ENCODE data around the gene CBFA2T3. TPM values are rescaled to one million over a fixed set of nuclear protein-coding genes. Genes with fewer than 3 reads are reported as not detected.
"Not testable (repeated sequence)": the region's sequence is repeated elsewhere in the genome, so short reads cannot be mapped to it uniquely, and the experiment has no call there.

Gene CBFA2T3
- total RNA-seq, 4 donors from 2014 or later, result 0.78 to 5.0 (median 2.8) TPM

- 77 to 85% methylated on average over 23 of the region's 23 CpGs for WGBS, 2 donors
- Histone ChIP-seq H3K27me3 (peaks cover 0 to 48% of the 10 kb centered on the region in 2 donors), H3K36me3 (peaks cover 0 to 10% (median 0%) of the 10 kb centered on the region in 3 donors), H3K27ac (no peak overlapping the region), H3K9me3 (peaks cover 0 to 14% (median 0%) of the 10 kb centered on the region in 4 donors), H3K4me1 (peaks cover 0 to 4% (median 0%) of the 10 kb centered on the region in 4 donors), H3K4me3 (no peak overlapping the region)
- no peak for DNase-seq (ENCODE audit: low spot score in 2 of 2)
- TF ChIP-seq EP300 (IDR thresholded peaks at IDR 0.05), result no peak
- TF ChIP-seq POLR2A (IDR thresholded peaks at IDR 0.05), result no peak
- TF ChIP-seq CTCF (IDR thresholded peaks at IDR 0.05), result no peak
Observed at GRCh38 chr16:89005201-89006035, 28.4 kb upstream of the CBFA2T3 start.

GRCh38 chr16:89004209-89004831, 27.3 kb upstream of the CBFA2T3 start:
- DNase-seq (ENCODE audit: low spot score in 2 of 2), result no peak
- H3K27ac ChIP-seq, result no peak overlapping the region
- no peak for TF ChIP-seq POLR2A (IDR thresholded peaks at IDR 0.05)
- WGBS, 2 donors, result 38 to 44% methylated on average over 33 to 34 of the region's 34 CpGs
- H3K4me3 ChIP-seq, result no peak overlapping the region
- H3K9me3 ChIP-seq, result peaks cover 0 to 22% (median 0%) of the 10 kb centered on the region in 4 donors
- H3K27me3 ChIP-seq, result peaks cover 0 to 54% of the 10 kb centered on the region in 2 donors
- peaks cover 0 to 4% (median 0%) of the 10 kb centered on the region in 4 donors for H3K4me1 ChIP-seq
- H3K36me3 ChIP-seq, result peaks cover 0 to 10% (median 0%) of the 10 kb centered on the region in 3 donors

- TF ChIP-seq EP300 (IDR thresholded peaks at IDR 0.05), result no peak
- H3K4me3 ChIP-seq, result no peak overlapping the region
- WGBS, 2 donors, result 39 to 48% methylated on average over 11 of the region's 11 CpGs
- H3K27ac ChIP-seq, result no peak overlapping the region
- H3K9me3 ChIP-seq, result peaks cover 0 to 27% (median 0%) of the 10 kb centered on the region in 4 donors
- peaks cover 0 to 4% (median 0%) of the 10 kb centered on the region in 4 donors for H3K4me1 ChIP-seq
- no peak for DNase-seq (ENCODE audit: low spot score in 2 of 2)
- peaks cover 0 to 10% (median 0%) of the 10 kb centered on the region in 3 donors for H3K36me3 ChIP-seq
- H3K27me3 ChIP-seq, result peaks cover 0 to 54% of the 10 kb centered on the region in 2 donors
Observed at GRCh38 chr16:89003831-89004208, 26.8 kb upstream of the CBFA2T3 start.

- Histone ChIP-seq H3K27me3 (peaks cover 0 to 54% of the 10 kb centered on the region in 2 donors), H3K4me3 (no peak overlapping the region), H3K27ac (no peak overlapping the region), H3K4me1 (peaks cover 0 to 4% (median 0%) of the 10 kb centered on the region in 4 donors), H3K9me3 (peaks cover 0 to 33% (median 1%) of the 10 kb centered on the region in 4 donors), H3K36me3 (peaks cover 0 to 10% (median 0%) of the 10 kb centered on the region in 3 donors)
- 63 to 64% methylated on average over 36 to 38 of the region's 47 CpGs for WGBS, 2 donors
- no peak for DNase-seq (ENCODE audit: low spot score in 2 of 2)
- TF ChIP-seq EP300 (IDR thresholded peaks at IDR 0.05) (no peak), POLR2A (IDR thresholded peaks at IDR 0.05) (no peak), CTCF (IDR thresholded peaks at IDR 0.05) (no peak)
Observed at GRCh38 chr16:89002851-89003830, 26.1 kb upstream of the CBFA2T3 start.

GRCh38 chr16:89002081-89002480, 25.1 kb upstream of the CBFA2T3 start:
- WGBS, 2 donors, result 83 to 88% methylated on average over 10 to 13 of the region's 19 CpGs
- H3K36me3 ChIP-seq, result peaks cover 0 to 10% (median 0%) of the 10 kb centered on the region in 3 donors
- peaks cover 0 to 45% of the 10 kb centered on the region in 2 donors for H3K27me3 ChIP-seq
- not testable (repeated sequence) for H3K4me3 ChIP-seq; DNase-seq (ENCODE audit: low spot score in 2 of 2); H3K27ac ChIP-seq; H3K4me1 ChIP-seq
- peaks cover 0 to 44% (median 7%) of the 10 kb centered on the region in 4 donors for H3K9me3 ChIP-seq

All from tibial nerve (tissue), 4 donors.